GM21723 (cell line): ENCODE measurements around the gene BSPH1.
"Not testable (repeated sequence)": the region's sequence is repeated elsewhere in the genome, so short reads cannot be mapped to it uniquely, and the experiment has no call there.

Experiments used
- ATAC-seq: cut with Tn5 transposase; IDR thresholded peaks from one replicate; pipeline ENCODE4 v1.9.1; 2021; ENCODE audit warnings: mild to moderate bottlenecking, moderate library complexity; ENCODE audit not compliant: unreplicated experiment

Gene BSPH1

GRCh38 chr19:47928581-47928980 is 63.4 kb downstream of the BSPH1 start:
- not testable (repeated sequence) for ATAC-seq

GRCh38 chr19:47920107-47920506 is 71.9 kb downstream of the BSPH1 start:
- ATAC-seq = not testable (repeated sequence)
